Coronary artery (tissue), 2 donors: ENCODE measurements around the gene TEKT1.

Experiments
- DNase-seq: peaks from one replicate; pipeline ENCODE4 v3.0.0-alpha.2; 2017; ENCODE audit warnings: low spot score
- H3K27ac ChIP-seq, 2 donors: fragments of 200-600 bp; sonication (generic); one replicate each; pipeline ENCODE4 v1.5.1; 2016 to 2019
- H3K4me3 ChIP-seq: fragments of 200-600 bp; sonication (generic); 2 replicates; pipeline ENCODE4 v1.5.1; 2016; ENCODE audit warnings: mild to moderate bottlenecking, moderate library complexity
- CTCF ChIP-seq: fragments of 200-600 bp; sonication (generic); IDR thresholded peaks from one replicate; pipeline ENCODE4 v1.5.1; 2019; ENCODE audit warnings: antibody characterized with exemption

TEKT1 gene

GRCh38 chr17:6811510-6811909, 20.0 kb downstream of the TEKT1 start:
- Histone ChIP-seq H3K27ac (no peak overlapping the region), H3K4me3 (no peak overlapping the region)
- TF ChIP-seq CTCF = no peak
- no peak for DNase-seq

GRCh38 chr17:6800422-6801027, 31.0 kb downstream of the TEKT1 start:
- TF ChIP-seq CTCF = no peak
- DNase-seq = no peak
- Histone ChIP-seq H3K4me3 (no peak overlapping the region), H3K27ac (no peak overlapping the region)

GRCh38 chr17:6799738-6800137, 31.8 kb downstream of the TEKT1 start:
- H3K4me3 ChIP-seq = no peak overlapping the region
- H3K27ac ChIP-seq = no peak overlapping the region
- TF ChIP-seq CTCF = no peak
- DNase-seq = no peak

GRCh38 chr17:6797718-6798351, 33.7 kb downstream of the TEKT1 start:
- no peak overlapping the region for H3K4me3 ChIP-seq
- DNase-seq = no peak
- no peak overlapping the region for H3K27ac ChIP-seq
- no peak for TF ChIP-seq CTCF

- no peak overlapping the region for H3K4me3 ChIP-seq
- no peak for DNase-seq
- no peak for TF ChIP-seq CTCF
- H3K27ac ChIP-seq = no peak overlapping the region
Measured at GRCh38 chr17:6796887-6797490, 34.5 kb downstream of the TEKT1 start.

- no peak for DNase-seq
- Histone ChIP-seq H3K4me3 (no peak overlapping the region), H3K27ac (no peak overlapping the region)
- TF ChIP-seq CTCF = no peak
Measured at GRCh38 chr17:6796017-6796886, 35.3 kb downstream of the TEKT1 start.
